ENCODE results near the gene METTL16.

The METTL16 gene

GRCh38 chr17:2390199-2390836 lies 121.4 kb downstream of the METTL16 start:
- no peak overlapping the region for H3K9ac ChIP-seq (ENCODE audit: low read depth, low read length, poor library complexity, severe bottlenecking)
- peaks cover 34% of the 10 kb centered on the region; the same call in 1 of the 2 replicates for H3K79me2 ChIP-seq (ENCODE audit: insufficient read depth, low read length)
- no peak overlapping the region for H3K4me3 ChIP-seq (ENCODE audit: low read length, poor library complexity, severe bottlenecking)
- H2AFZ ChIP-seq (ENCODE audit: low read length): no peak overlapping the region
- peaks cover 13% of the 10 kb centered on the region; the same call in 1 of the 2 replicates for H3K36me3 ChIP-seq (ENCODE audit: insufficient read depth, low read length)
- H3K4me1 ChIP-seq (ENCODE audit: insufficient read depth, low read length, poor library complexity, severe bottlenecking): peaks cover 19% of the 10 kb centered on the region
- no peaks in the 10 kb centered on the region for H3F3A ChIP-seq (ENCODE audit: low read depth)
- TF ChIP-seq EZH2phosphoT487 (IDR thresholded peaks at IDR 0.05; ENCODE audit: borderline replicate concordance): no peak
- no peak for TF ChIP-seq CTCF (conservative IDR thresholded peaks at IDR 0.05; ENCODE audit: low read length)
- H3K4me2 ChIP-seq (ENCODE audit: low read depth, low read length, poor library complexity, severe bottlenecking): no peak overlapping the region
- H3K9me3 ChIP-seq (ENCODE audit: insufficient read depth, low read depth, low read length): no peaks in the 10 kb centered on the region
- H3K27me3 ChIP-seq (ENCODE audit: insufficient read depth, low read length, poor library complexity, severe bottlenecking): no peaks in the 10 kb centered on the region
- peaks cover 40% of the 10 kb centered on the region for H4K20me1 ChIP-seq (ENCODE audit: insufficient read depth, low read length, poor library complexity, severe bottlenecking)
- H3K9me2 ChIP-seq (replicated peaks; ENCODE audit: low read depth, low read length): no peaks in the 10 kb centered on the region

- Histone ChIP-seq H3K9me3 (ENCODE audit: insufficient read depth, low read depth, low read length) (no peaks in the 10 kb centered on the region), H3K4me2 (ENCODE audit: low read depth, low read length, poor library complexity, severe bottlenecking) (no peak overlapping the region), H3K4me1 (ENCODE audit: insufficient read depth, low read length, poor library complexity, severe bottlenecking) (peaks cover 15% of the 10 kb centered on the region), H3K9ac (ENCODE audit: low read depth, low read length, poor library complexity, severe bottlenecking) (no peak overlapping the region), H3K36me3 (ENCODE audit: insufficient read depth, low read length) (peaks cover 14% of the 10 kb centered on the region; the same call in 1 of the 2 replicates), H3K79me2 (ENCODE audit: insufficient read depth, low read length) (peaks cover 20% of the 10 kb centered on the region; the same call in 1 of the 2 replicates), H3K27me3 (ENCODE audit: insufficient read depth, low read length, poor library complexity, severe bottlenecking) (no peaks in the 10 kb centered on the region), H3F3A (ENCODE audit: low read depth) (no peaks in the 10 kb centered on the region), H3K9me2 (replicated peaks; ENCODE audit: low read depth, low read length) (no peaks in the 10 kb centered on the region), H4K20me1 (ENCODE audit: insufficient read depth, low read length, poor library complexity, severe bottlenecking) (peaks cover 26% of the 10 kb centered on the region), H2AFZ (ENCODE audit: low read length) (no peak overlapping the region), H3K4me3 (ENCODE audit: low read length, poor library complexity, severe bottlenecking) (no peak overlapping the region)
- TF ChIP-seq EZH2phosphoT487 (IDR thresholded peaks at IDR 0.05; ENCODE audit: borderline replicate concordance) (no peak), CTCF (conservative IDR thresholded peaks at IDR 0.05; ENCODE audit: low read length) (no peak)
These were observed 123.0 kb downstream of the METTL16 start for GRCh38 chr17:2388683-2389055.

- Histone ChIP-seq H3K4me3 (ENCODE audit: low read length, poor library complexity, severe bottlenecking) (no peak overlapping the region), H3K27me3 (ENCODE audit: insufficient read depth, low read length, poor library complexity, severe bottlenecking) (no peaks in the 10 kb centered on the region), H3K9me2 (replicated peaks; ENCODE audit: low read depth, low read length) (no peaks in the 10 kb centered on the region), H3K9me3 (ENCODE audit: insufficient read depth, low read depth, low read length) (no peaks in the 10 kb centered on the region), H3K36me3 (ENCODE audit: insufficient read depth, low read length) (peaks cover 14% of the 10 kb centered on the region; the same call in 1 of the 2 replicates), H4K20me1 (ENCODE audit: insufficient read depth, low read length, poor library complexity, severe bottlenecking) (peaks cover 23% of the 10 kb centered on the region), H3K9ac (ENCODE audit: low read depth, low read length, poor library complexity, severe bottlenecking) (no peak overlapping the region), H3K4me1 (ENCODE audit: insufficient read depth, low read length, poor library complexity, severe bottlenecking) (peaks cover 12% of the 10 kb centered on the region), H3K79me2 (ENCODE audit: insufficient read depth, low read length) (peaks cover 20% of the 10 kb centered on the region; the same call in 1 of the 2 replicates), H2AFZ (ENCODE audit: low read length) (no peak overlapping the region), H3K4me2 (ENCODE audit: low read depth, low read length, poor library complexity, severe bottlenecking) (no peak overlapping the region), H3F3A (ENCODE audit: low read depth) (no peaks in the 10 kb centered on the region)
- TF ChIP-seq EZH2phosphoT487 (IDR thresholded peaks at IDR 0.05; ENCODE audit: borderline replicate concordance): no peak
- TF ChIP-seq CTCF (conservative IDR thresholded peaks at IDR 0.05; ENCODE audit: low read length): no peak
These were observed 123.5 kb downstream of the METTL16 start for GRCh38 chr17:2388020-2388682.
